ENCODE measurements around the gene PRIM2.
"Not testable (repeated sequence)": the region's sequence is repeated elsewhere in the genome, so short reads cannot be mapped to it uniquely, and the experiment has no call there.

- not testable (repeated sequence) for TF ChIP-seq ZNF274 (IDR thresholded peaks at IDR 0.05; ENCODE audit: low read length); ZNF274 (tag by site-specific recombination; IDR thresholded peaks at IDR 0.05; ENCODE audit: borderline replicate concordance); YY1 (tag by site-specific recombination; IDR thresholded peaks at IDR 0.05); ZNF2 (tag by site-specific recombination; IDR thresholded peaks at IDR 0.05); ZNF426 (tag by site-specific recombination; IDR thresholded peaks at IDR 0.05); REST (tag by site-specific recombination; IDR thresholded peaks at IDR 0.05); ZNF311 (tag by site-specific recombination; IDR thresholded peaks at IDR 0.05; ENCODE audit: borderline replicate concordance); ZNF175 (tag by site-specific recombination; IDR thresholded peaks at IDR 0.05); ZEB2 (tag by site-specific recombination; IDR thresholded peaks at IDR 0.05); ZNF214 (tag by site-specific recombination; IDR thresholded peaks at IDR 0.05; ENCODE audit: borderline replicate concordance)
Measured at GRCh38 chr6:57465968-57466367, 148.5 kb downstream of the PRIM2 start.

Data from HEK293 (cell line).